HepG2 (cell line): ENCODE data around the gene SLC17A3. TPM values are rescaled to one million over a fixed set of nuclear protein-coding genes. Genes with fewer than 3 reads are reported as not detected.

Experiments
- ASH2L ChIP-seq: fragments of 300-600, 200-600 bp; sonication (generic); IDR thresholded peaks from 2 replicates; pipeline ENCODE4 v1.7.0; 2017; ENCODE audit warnings: low read depth, mild to moderate bottlenecking, moderate library complexity, mixed read lengths, low read length; ENCODE audit not compliant: insufficient read length
- CREB1 ChIP-seq, 2 experiments: fragments of 450-650 bp in 1 of 2; IDR thresholded peaks; 2 replicates each; pipeline ENCODE4 v1.6.1; 2016 to 2017; ENCODE audit warnings: control low read depth in 1 of 2, mild to moderate bottlenecking in 1 of 2, missing compliant biosample characterization in 1 of 2, missing genetic modification characterization in 1 of 2
- EZH2 ChIP-seq: conservative IDR thresholded peaks from 2 replicates; pipeline ENCODE4 v1.6.1; 2012; ENCODE audit warnings: mild to moderate bottlenecking, low read depth, low read length, moderate library complexity
- GTF3A ChIP-seq: sonication (generic); formaldehyde crosslinking; conservative IDR thresholded peaks from 2 replicates; pipeline ENCODE4 v1.4.0; 2020; ENCODE audit warnings: mild to moderate bottlenecking, missing genetic modification reagents
- KAT2B ChIP-seq: fragments of 150-350 bp; IDR thresholded peaks from 2 replicates; pipeline ENCODE4 v1.6.1; 2014; ENCODE audit warnings: low read depth, low read length, borderline replicate concordance
- MEIS2 ChIP-seq: sonication (generic); formaldehyde crosslinking; IDR thresholded peaks from 2 replicates; pipeline ENCODE4 v1.9.0; 2021; ENCODE audit warnings: mild to moderate bottlenecking, missing genetic modification reagents
- MLLT10 ChIP-seq: sonication (generic); formaldehyde crosslinking; IDR thresholded peaks from 2 replicates; pipeline ENCODE4 v1.4.0; 2020; ENCODE audit warnings: missing genetic modification reagents
- TAF1 ChIP-seq: sonication (generic); formaldehyde crosslinking; IDR thresholded peaks from 2 replicates; pipeline ENCODE4 v1.4.0; 2020; ENCODE audit warnings: missing genetic modification reagents
- TBX2 ChIP-seq: sonication (generic); formaldehyde crosslinking; IDR thresholded peaks from 2 replicates; pipeline ENCODE4 v1.5.0; 2020; ENCODE audit warnings: missing genetic modification reagents, mild to moderate bottlenecking, borderline replicate concordance
- TCF12 ChIP-seq, 2 experiments: fragments of 450-650 bp in 1 of 2; sonication (generic) in 1 of 2; formaldehyde crosslinking in 1 of 2; IDR thresholded peaks; 2 replicates each; pipeline versions ENCODE4 v1.6.1 to v1.8.0; 2017 to 2022; ENCODE audit warnings: antibody characterized with exemption in 1 of 2, mild to moderate bottlenecking in 1 of 2, missing genetic modification reagents in 1 of 2, moderate library complexity in 1 of 2
- TGIF2 ChIP-seq: IDR thresholded peaks from 2 replicates; pipeline ENCODE4 v1.6.1; 2016; ENCODE audit warnings: control low read depth, missing compliant biosample characterization
- THAP7 ChIP-seq: sonication (generic); formaldehyde crosslinking; IDR thresholded peaks from 2 replicates; pipeline ENCODE4 v1.8.1; 2023; ENCODE audit warnings: mild to moderate bottlenecking, missing genetic modification reagents
- ZNF234 ChIP-seq: sonication (generic); formaldehyde crosslinking; conservative IDR thresholded peaks from 2 replicates; pipeline ENCODE4 v1.5.1; 2020; ENCODE audit warnings: mild to moderate bottlenecking, missing genetic modification reagents
- ZNF281 ChIP-seq: sonication (generic); formaldehyde crosslinking; IDR thresholded peaks from 2 replicates; pipeline ENCODE4 v1.4.0; 2020; ENCODE audit warnings: missing genetic modification reagents, borderline replicate concordance
- ZNF329 ChIP-seq: sonication (generic); formaldehyde crosslinking; IDR thresholded peaks from 2 replicates; pipeline ENCODE4 v1.9.0; 2021; ENCODE audit warnings: low read depth, mild to moderate bottlenecking, missing genetic modification reagents
- ZNF652 ChIP-seq: IDR thresholded peaks from 2 replicates; pipeline ENCODE4 v1.6.1; 2016; ENCODE audit warnings: low read depth, borderline replicate concordance
- ZNF678 ChIP-seq: sonication (generic); formaldehyde crosslinking; IDR thresholded peaks from 2 replicates; pipeline ENCODE4 v1.4.0; 2020; ENCODE audit warnings: mild to moderate bottlenecking, missing genetic modification reagents
- ZNF781 ChIP-seq: sonication (generic); formaldehyde crosslinking; IDR thresholded peaks from 2 replicates; pipeline ENCODE4 v1.5.1; 2020; ENCODE audit warnings: borderline replicate concordance, mild to moderate bottlenecking, missing genetic modification reagents; ENCODE audit errors: not compliant biosample characterization
- ZSCAN22 ChIP-seq: sonication (generic); formaldehyde crosslinking; IDR thresholded peaks from 2 replicates; pipeline ENCODE4 v1.4.0; 2020; ENCODE audit warnings: mild to moderate bottlenecking, missing genetic modification reagents
- polyA plus RNA-seq, 8 experiments: library from polyadenylated mRNA; depleted of rRNA in 3 of 8; stranded (reverse) in 7 of 8; unstranded in 1 of 8; fragments of >200 nt; fragmentation: Illumina TruSeq in 4 of 8; extraction: Trizol in 4 of 8; gene quantifications; 2 replicates each; pipeline versions ENCODE4 v1.2.1 to v1.2.3, GENCODE V29; 2011 to 2016; ENCODE audit warnings: low read depth in 4 of 8, missing spikeins in 1 of 8, mixed read lengths in 1 of 8; ENCODE audit not compliant: insufficient read depth in 1 of 8
- total RNA-seq, 5 experiments: library from RNA; depleted of rRNA; stranded (reverse); fragments of >200 nt; fragmentation: Illumina TruSeq; extraction: Trizol; gene quantifications; 2 replicates each; pipeline ENCODE4 v1.2.3, GENCODE V29; 2016; ENCODE audit warnings: low read depth in 1 of 5
- TF ChIP-seq, protein P1 (sequence below): fragments of 450-650 bp; IDR thresholded peaks from 2 replicates; pipeline ENCODE4 v1.6.1; 2017
- TF ChIP-seq, protein P2 (sequence below): sonication (generic); formaldehyde crosslinking; IDR thresholded peaks from 2 replicates; pipeline ENCODE4; 2020; ENCODE audit warnings: missing genetic modification reagents, mild to moderate bottlenecking, borderline replicate concordance

Gene SLC17A3
- total and polyA plus RNA-seq, 2 of the 13 experiments (the other 11 are each of a cell fraction or from before 2014, with no cell fraction given), result 0.09 to 0.11 TPM

- TF ChIP-seq CREB1 (IDR thresholded peaks at IDR 0.05), result no peak
- no peak for TF ChIP-seq CREB1 (CRISPR knock-in tag; IDR thresholded peaks at IDR 0.05)
- no peak for TF ChIP-seq ZSCAN22 (CRISPR knock-in tag)
- TF ChIP-seq, protein P1, sequence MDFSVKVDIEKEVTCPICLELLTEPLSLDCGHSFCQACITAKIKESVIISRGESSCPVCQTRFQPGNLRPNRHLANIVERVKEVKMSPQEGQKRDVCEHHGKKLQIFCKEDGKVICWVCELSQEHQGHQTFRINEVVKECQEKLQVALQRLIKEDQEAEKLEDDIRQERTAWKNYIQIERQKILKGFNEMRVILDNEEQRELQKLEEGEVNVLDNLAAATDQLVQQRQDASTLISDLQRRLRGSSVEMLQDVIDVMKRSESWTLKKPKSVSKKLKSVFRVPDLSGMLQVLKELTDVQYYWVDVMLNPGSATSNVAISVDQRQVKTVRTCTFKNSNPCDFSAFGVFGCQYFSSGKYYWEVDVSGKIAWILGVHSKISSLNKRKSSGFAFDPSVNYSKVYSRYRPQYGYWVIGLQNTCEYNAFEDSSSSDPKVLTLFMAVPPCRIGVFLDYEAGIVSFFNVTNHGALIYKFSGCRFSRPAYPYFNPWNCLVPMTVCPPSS, result no peak
- no peak for TF ChIP-seq ZNF329 (CRISPR knock-in tag)
- no peak for TF ChIP-seq ZNF234 (CRISPR knock-in tag)
- no peak for TF ChIP-seq KAT2B
- TF ChIP-seq EZH2, result no peak
- no peak for TF ChIP-seq ZNF678 (CRISPR knock-in tag)
- TF ChIP-seq TCF12 (IDR thresholded peaks at IDR 0.05), result no peak
- TF ChIP-seq TCF12 (CRISPR knock-in tag; IDR thresholded peaks at IDR 0.05), result no peak
- no peak for TF ChIP-seq GTF3A
- TF ChIP-seq MLLT10 (CRISPR knock-in tag), result no peak
- TF ChIP-seq ASH2L, result peak; percentile 53
- no peak for TF ChIP-seq MEIS2 (CRISPR knock-in tag)
- TF ChIP-seq ZNF781 (CRISPR knock-in tag), result no peak
- TF ChIP-seq ZNF652 (CRISPR knock-in tag), result peak; percentile 86
- TF ChIP-seq THAP7, result no peak
- TF ChIP-seq TBX2 (CRISPR knock-in tag), result peak; percentile 97
- TF ChIP-seq, protein P2, sequence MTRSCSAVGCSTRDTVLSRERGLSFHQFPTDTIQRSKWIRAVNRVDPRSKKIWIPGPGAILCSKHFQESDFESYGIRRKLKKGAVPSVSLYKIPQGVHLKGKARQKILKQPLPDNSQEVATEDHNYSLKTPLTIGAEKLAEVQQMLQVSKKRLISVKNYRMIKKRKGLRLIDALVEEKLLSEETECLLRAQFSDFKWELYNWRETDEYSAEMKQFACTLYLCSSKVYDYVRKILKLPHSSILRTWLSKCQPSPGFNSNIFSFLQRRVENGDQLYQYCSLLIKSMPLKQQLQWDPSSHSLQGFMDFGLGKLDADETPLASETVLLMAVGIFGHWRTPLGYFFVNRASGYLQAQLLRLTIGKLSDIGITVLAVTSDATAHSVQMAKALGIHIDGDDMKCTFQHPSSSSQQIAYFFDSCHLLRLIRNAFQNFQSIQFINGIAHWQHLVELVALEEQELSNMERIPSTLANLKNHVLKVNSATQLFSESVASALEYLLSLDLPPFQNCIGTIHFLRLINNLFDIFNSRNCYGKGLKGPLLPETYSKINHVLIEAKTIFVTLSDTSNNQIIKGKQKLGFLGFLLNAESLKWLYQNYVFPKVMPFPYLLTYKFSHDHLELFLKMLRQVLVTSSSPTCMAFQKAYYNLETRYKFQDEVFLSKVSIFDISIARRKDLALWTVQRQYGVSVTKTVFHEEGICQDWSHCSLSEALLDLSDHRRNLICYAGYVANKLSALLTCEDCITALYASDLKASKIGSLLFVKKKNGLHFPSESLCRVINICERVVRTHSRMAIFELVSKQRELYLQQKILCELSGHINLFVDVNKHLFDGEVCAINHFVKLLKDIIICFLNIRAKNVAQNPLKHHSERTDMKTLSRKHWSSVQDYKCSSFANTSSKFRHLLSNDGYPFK (CRISPR knock-in tag), result 0 out of 2 replicates have a peak, but pooled peaks have one; percentile 51
- peak; percentile 25; the same call in 1 of the 2 replicates for TF ChIP-seq TAF1
- 0 out of 2 replicates have a peak, but pooled peaks have one; percentile 16 for TF ChIP-seq ZNF281 (CRISPR knock-in tag)
- no peak for TF ChIP-seq TGIF2 (CRISPR knock-in tag)
Measured at GRCh38 chr6:25835442-25836283, 38.4 kb downstream of the SLC17A3 start (continued).
